SHP77 (cell line): ENCODE data around the gene MRPS27.
"Not testable (repeated sequence)": the region's sequence is repeated elsewhere in the genome, so short reads cannot be mapped to it uniquely, and the experiment has no call there.

Source experiments
- DNase-seq, 2 experiments: peaks; one replicate each; lab custom pipeline; 2025; lab: John Stamatoyannopoulos, UW

The MRPS27 gene

DNA sequence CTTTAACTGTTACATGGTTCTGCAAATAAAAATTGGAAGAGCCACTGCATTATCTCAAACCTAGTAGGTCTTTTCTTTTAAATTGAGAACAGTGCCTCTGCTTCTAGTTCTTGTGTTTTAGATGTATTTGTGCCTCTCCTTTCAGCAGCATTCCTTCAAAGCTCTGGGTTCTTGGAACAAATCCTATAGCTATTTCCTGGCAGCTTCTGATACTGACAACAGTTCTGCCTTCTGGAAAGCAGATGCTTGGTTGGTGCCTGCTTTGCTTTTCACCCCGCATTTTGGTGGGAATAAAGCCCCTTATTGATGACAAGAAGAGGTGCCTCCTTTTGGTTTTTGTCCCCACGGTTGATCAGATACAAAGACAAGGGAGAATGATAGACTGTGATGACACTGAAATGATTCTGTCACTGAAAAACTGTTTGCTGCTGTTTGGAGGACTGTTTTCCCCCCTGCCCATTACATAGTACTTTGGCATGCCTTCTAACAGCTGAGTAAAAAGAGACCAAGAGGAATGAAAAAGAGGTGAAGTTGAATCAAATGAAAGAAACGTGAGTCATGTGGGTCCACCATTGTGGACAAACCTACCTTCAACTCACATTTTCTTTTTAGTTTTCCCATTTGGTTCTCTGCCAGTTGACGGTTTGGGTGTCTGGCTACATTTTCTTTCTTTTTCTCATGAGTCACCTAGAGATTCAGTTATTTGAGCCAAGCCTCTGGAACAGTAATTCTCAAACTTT lies 5.7 kb upstream of the MRPS27 start:
- no peak for DNase-seq

GRCh38 chr5:72324189-72324825 lies 4.3 kb upstream of the MRPS27 start:
- no peak for DNase-seq

- not testable (repeated sequence) for DNase-seq
These were observed 535 bp downstream of the MRPS27 start for GRCh38 chr5:72319435-72319975.

- DNase-seq = no peak
These were observed 5.4 kb downstream of the MRPS27 start for GRCh38 chr5:72314571-72315172.

DNA sequence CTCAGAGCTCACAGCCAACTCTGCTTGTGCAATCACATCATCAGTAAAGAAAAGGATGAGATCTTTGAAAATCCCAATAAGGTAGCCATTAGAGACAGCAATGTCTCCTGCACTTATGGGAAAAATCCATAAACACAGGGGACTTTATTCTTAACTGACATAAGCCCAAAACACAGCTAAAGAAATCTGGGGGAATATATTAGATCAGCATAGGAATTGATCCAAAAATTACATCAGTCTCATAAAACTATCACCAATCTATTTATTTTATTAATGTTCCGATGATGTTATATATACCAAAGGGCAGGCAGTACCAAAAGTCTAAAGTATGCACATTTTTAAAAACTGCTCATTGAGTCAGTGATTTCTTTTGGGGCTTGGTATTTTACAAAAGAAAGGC lies 6.9 kb downstream of the MRPS27 start:
- no peak for DNase-seq

GRCh38 chr5:72308853-72309191 lies 11.2 kb downstream of the MRPS27 start:
- no peak for DNase-seq

DNA sequence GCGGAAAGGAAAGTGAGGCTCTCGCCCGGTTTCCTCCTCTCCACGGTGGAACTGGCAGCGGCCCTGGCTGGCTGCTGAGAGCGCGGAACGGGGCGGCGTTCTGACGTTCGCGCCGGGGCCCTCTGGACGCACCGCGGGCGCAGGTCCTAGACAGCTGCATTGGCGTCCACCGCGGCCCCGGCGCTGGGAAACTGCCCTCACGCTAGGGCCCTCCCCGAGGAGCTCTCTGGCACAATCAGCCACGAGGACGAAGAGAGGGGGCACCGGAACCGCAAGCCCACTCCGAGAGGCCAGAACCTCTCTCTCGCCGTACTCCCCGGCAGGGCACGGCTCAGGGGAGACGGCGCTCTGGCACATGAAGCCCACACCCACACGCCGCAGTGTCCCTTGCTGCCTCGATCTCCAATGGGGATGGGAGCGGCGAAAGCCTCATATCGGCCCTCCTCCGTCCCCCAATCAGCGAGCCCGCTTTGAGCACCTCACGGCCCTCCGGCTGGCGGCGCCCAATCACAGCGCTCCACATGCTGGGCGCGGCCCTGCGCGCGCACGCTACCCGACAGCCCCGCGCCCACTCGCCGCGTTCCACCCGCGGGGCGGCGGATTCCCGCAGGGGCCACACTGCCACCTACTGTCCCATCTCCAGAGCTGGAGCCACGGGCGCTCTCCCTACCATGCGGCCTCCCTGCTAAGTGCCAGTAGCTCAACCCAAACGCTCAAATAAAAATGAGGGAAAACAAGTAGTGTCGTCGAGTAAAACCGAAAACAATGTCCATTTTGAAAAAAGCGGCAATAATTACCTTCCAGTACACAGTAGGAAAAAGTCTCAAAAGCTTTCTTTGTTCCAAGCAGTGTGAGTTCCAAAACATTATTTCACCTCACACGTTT lies 11.8 kb downstream of the MRPS27 start:
- peak; percentile 94 to 96 for DNase-seq

DNA sequence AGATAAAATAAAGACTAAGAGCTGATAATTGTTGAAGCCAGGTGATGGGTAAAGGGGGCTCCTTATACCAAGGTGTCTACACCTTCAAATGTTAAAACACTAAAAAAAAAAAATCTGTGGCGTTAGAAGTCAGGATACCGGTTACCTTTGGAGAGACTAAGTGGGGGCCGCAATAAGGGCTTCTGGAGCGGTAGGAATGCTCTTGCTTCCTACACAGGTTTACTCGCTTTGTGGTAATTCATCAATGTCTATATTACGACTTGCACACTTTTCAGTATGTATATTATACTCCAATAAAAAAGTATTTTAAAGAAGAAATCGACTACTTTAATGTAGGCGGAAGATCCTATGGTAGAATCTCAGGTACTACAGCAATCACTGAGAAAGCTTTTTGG lies 12.5 kb downstream of the MRPS27 start:
- DNase-seq = no peak

DNA sequence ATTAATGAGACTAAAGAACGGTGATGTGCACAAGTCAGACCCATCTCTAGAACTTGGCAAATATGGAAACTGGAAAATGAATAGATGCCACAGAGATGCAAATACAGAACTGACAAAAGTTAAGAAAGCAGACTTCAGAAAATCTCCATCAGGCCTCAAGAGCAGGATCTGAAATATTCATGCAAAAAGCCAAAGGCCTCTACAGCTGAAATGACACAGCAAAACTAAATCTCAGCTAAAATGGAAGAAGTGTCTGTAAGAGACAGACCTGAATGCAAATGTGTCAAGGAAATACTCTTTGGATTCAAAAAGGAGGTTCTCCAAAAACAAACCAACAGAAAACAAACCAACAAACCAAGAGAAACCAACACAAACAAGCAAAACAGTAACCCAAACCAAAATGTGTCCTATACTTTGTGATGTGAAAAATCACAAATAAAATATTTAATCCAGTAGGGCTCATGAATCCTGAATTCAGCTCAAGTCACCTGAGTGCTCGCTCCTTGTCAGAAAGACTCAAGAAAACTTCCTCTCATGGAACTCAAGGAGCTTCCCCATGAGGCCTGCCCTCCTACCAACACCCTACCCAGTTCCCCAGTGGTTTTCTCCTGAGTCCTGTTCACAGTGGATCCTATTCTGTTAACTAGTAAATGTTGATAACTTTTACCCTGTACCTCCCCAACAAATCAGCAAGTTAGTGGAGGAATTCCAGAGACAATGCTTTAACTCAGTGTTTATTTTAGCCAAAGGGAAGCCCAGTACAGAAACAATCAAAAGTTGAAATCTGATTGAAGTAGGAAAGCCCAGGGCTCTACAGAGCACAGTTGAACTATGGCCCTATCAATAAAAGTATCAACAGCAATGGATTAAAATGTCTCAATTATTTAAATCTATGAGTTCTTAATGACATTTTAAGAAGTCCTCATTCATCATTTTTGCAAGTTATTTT lies 14.6 kb downstream of the MRPS27 start:
- DNase-seq = no peak

- DNase-seq = no peak
These were observed 17.9 kb downstream of the MRPS27 start for GRCh38 chr5:72302171-72302570.

DNA sequence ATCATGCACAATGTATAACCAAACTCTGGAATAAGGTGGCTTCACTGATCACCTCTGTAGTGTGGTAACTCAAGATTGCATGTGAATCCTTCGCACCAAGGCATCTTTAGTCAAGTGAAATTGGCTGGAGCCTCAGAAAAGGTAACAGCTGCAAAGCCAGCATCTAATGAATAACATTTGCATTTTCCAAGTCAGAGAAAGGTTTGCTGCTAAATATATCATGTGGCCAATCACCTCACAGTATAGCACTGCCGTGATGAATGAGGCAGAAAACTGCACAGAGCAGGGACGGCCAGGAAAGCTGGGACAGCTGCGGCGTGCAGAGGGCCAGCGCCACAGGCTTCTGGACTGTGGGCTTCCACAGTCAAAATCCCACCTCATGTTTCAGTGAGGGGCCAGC lies 18.5 kb downstream of the MRPS27 start:
- DNase-seq = no peak

- DNase-seq = no peak
These were observed 19.3 kb downstream of the MRPS27 start for GRCh38 chr5:72300590-72301339.

DNA sequence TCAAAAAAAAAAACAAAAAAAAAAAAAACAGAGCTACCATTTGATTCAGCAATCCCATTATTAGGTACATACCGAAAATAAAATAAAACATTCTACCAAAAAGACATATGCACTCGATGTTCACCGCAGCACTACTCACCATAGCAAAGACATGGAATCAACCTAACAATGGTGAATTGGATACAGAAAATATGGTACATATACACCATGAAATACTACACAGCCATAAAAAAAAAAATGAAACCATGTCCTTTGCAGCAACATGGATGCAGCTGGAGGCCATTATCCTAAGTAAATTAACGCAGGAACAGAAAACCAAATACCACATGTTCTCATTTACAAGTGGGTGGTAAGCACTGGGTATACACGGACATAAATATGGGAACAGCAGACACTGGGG lies 21.3 kb downstream of the MRPS27 start:
- peak; percentile 5 to 20 for DNase-seq

- not testable (repeated sequence) for DNase-seq
These were observed 21.9 kb downstream of the MRPS27 start for GRCh38 chr5:72298136-72298535.

GRCh38 chr5:72296256-72296655 lies 23.8 kb downstream of the MRPS27 start:
- no peak for DNase-seq

DNA sequence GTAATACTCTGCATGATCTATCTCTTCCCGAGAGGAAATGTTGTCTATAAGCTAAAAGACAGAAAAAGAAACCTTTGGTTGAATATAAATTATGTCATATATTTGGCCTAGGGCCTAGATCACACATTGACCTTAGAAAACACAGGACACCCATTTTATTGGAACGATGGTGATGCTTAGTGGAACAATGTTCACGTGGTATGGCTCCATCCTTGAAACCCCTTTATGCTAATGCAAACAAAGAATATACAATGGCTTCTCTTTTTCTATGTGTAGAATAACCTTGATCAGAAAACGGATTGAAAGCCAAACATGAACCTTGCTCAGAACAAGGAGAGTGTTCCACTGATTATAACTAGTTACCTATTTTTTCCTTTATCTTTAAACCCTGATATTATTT lies 24.5 kb downstream of the MRPS27 start:
- no peak for DNase-seq

DNA sequence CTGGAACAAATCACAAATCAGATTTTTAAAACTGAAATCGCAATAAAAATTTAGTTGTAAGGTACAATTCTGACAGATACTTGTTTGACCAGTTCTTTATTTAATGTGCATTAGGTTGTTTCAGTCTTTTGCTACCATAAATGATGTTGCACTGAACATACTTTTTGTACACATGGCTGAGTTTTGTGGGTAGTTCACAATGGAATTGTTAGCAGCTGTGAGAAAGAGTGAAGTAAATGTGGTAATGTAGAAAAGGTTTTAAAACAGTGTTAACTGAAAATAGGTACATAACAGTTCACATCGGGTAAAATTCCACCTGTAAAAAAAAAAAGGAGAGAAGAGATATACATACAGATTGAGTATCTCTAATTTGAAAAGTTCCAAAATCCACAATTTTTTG lies 25.6 kb downstream of the MRPS27 start:
- no peak for DNase-seq

- DNase-seq = no peak
These were observed 26.5 kb downstream of the MRPS27 start for GRCh38 chr5:72293495-72294055.

DNA sequence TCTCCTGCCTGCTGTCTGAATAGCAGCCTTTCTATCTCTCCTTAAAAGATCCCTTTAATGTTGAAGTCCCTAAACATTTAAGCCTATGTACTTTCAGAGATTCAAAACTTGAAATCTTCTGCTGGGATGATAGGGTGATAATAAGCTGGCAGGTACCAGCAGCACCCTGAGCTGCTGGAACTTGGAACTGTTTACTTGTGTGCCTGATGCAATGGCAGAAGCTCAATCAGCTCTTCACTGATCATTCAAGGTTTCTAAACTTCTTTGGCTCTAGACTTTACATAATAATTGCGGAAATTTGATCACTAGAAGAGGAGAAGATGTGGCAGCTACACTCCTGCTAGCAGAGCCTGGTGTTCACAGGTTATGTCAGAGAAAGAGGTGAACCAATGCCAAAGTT lies 27.6 kb downstream of the MRPS27 start:
- DNase-seq = no peak

- no peak for DNase-seq
These were observed 28.4 kb downstream of the MRPS27 start for GRCh38 chr5:72291601-72292000.
